Retinal pigment epithelial cell (primary cell): ENCODE data around the gene CENPX.

Experiments used
- DNase-seq: peaks from one replicate; pipeline ENCODE4 v3.0.0-alpha.2; 2010; ENCODE audit warnings: low read depth
- H3K4me3 ChIP-seq: 2 replicates; pipeline ENCODE4 v1.5.1; 2011; ENCODE audit warnings: mild to moderate bottlenecking, low read length, control low read depth, moderate library complexity
- CTCF ChIP-seq: conservative IDR thresholded peaks from 2 replicates; pipeline ENCODE4 v1.5.1; 2011; ENCODE audit warnings: low read depth, low read length, control low read depth, inconsistent platforms

Gene CENPX

GRCh38 chr17:82062984-82063368 lies 40.3 kb upstream of the CENPX start:
- no peak overlapping the region for H3K4me3 ChIP-seq
- no peak for DNase-seq
- no peak for TF ChIP-seq CTCF

- no peak for TF ChIP-seq CTCF
- DNase-seq: no peak
- H3K4me3 ChIP-seq: no peak overlapping the region
Measured at GRCh38 chr17:82062076-82062983, 39.7 kb upstream of the CENPX start.

GRCh38 chr17:82061047-82061925 lies 38.6 kb upstream of the CENPX start:
- no peak for TF ChIP-seq CTCF
- DNase-seq: no peak
- no peak overlapping the region for H3K4me3 ChIP-seq

GRCh38 chr17:82060614-82061013 lies 37.9 kb upstream of the CENPX start:
- no peak for DNase-seq
- no peak overlapping the region for H3K4me3 ChIP-seq
- no peak for TF ChIP-seq CTCF

- H3K4me3 ChIP-seq: no peak overlapping the region
- TF ChIP-seq CTCF: no peak
- DNase-seq: no peak
Measured at GRCh38 chr17:82060001-82060380, 37.3 kb upstream of the CENPX start.

- no peak for TF ChIP-seq CTCF
- no peak for DNase-seq
- H3K4me3 ChIP-seq: no peak overlapping the region
Measured at GRCh38 chr17:82059272-82060000, 36.8 kb upstream of the CENPX start.
